HG03442 (cell line): ENCODE data around the gene TMEM163.
A peak's percentile ranks its signal among the peaks of the same experiment; 100 is the strongest.
"Not testable (repeated sequence)": the region's sequence is repeated elsewhere in the genome, so short reads cannot be mapped to it uniquely, and the experiment has no call there.

Experiments
- ATAC-seq: cut with Tn5 transposase; IDR thresholded peaks from one replicate; pipeline ENCODE4 v1.9.1; 2021; ENCODE audit warnings: mild to moderate bottlenecking, moderate library complexity; ENCODE audit not compliant: unreplicated experiment

The TMEM163 gene

DNA sequence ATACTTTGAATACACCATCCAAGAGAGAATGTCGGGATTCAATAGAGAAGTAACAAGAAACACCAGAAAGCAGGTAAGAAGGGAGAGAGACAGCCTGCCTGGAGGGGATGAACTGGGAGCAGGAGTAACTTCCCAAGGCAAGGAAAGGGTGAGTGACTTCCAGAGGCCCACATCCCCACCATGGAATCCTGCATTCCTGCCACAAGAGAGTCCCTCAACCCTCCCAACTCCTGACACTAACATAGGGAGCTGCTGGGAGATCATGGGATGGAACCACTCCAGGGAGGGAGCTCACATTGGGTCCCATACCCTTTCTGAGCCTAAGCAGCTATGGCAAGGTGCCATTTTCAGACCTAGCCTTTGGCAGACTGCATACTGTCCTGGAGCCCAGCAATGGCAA lies 5.5 kb upstream of the TMEM163 start:
- ATAC-seq = no peak

DNA sequence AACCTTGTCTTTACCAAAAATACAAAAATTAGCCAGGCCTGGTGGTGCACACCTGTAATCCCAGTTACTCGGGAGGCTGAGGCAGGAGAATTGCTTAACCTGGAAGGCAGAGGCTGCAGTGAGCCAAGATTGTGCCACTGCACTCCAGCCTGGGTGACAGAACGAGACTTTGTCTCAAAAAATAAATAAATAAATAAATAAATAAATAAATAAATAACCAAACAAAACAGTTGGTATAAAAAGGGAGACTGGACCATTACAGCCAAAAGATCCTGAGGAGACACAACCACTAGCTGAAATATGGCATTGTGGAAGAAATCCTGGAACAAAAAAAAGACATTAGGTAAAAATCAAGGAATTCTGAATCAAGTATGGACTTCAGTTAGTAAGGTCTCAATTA lies 4.9 kb upstream of the TMEM163 start:
- not testable (repeated sequence) for ATAC-seq

DNA sequence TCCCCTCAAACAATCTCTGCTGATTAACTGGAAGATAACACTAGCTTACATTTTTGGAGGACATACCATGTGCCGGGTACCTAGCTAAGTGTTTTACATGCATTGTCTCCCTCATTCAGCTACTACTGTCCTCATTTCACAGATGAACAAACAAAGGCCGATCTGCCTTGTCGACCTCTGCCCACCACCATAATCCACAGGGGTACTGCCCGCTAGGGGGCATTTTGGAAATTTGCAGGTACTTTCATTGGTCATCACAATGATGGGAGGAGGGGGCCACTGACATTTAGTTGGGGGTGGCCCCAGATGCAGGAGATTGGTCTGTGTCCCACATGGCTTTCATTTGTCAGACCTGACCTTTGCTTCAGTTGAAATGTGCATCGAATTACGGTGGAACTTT lies 3.9 kb upstream of the TMEM163 start:
- ATAC-seq = no peak

DNA sequence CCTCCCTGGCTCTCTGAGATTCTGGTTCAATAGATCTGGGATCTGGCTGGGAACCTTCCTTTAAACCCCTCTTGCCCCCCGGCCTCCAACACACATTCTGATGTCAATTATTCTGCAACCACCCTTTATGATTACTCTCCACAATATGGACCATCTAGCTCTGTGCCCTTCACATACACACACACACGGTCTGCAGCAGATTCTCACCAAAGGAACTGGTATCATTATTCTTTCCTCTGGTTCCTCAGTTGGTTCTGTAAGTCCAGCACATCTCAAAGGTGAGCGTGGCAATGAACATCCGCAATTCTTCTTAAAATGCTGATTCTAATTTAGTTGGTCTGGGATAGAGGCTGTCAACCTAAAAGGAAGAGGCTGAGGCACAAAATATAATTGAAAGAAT lies 2.8 kb upstream of the TMEM163 start:
- ATAC-seq = no peak

DNA sequence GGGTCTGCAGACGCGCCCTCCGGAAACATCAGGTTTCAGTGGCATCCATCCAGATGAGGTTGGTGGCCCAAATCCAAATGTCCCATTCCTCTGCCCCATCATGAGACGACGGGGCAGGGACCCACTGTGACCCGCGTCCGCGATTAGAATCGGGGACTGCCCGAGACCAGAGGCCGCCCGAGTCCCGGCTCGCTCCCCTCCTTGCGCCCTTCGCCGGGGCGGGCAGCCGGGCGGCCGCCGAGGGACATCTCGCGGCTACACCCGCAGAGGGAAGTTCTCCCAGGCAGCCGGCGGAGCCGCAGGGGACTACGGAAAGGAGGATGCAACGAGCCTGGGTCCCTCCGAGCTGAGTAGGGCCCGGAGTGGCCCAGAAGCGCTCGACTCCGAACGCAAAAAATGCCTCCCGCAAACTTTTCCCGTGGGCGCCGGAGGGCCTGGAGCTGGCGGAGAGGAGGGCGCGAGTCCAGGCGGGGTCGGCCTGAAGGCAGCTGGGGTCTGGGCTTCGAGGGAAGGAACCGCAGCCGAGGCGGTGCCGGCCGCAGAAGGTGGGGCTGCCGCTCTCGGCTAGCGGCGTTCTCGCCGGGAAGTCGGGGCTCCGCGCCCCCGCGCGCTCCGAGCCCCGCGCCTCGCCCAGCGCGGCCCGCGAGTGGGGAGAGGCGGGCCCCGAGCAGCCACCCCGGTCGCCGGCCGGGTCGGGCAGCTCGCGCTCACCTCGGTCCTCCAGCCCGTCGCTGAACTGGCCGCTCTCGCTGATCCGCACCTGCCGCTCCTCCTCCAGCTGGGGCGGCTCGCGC lies 580 bp downstream of the TMEM163 start:
- peak; percentile 35 for ATAC-seq

DNA sequence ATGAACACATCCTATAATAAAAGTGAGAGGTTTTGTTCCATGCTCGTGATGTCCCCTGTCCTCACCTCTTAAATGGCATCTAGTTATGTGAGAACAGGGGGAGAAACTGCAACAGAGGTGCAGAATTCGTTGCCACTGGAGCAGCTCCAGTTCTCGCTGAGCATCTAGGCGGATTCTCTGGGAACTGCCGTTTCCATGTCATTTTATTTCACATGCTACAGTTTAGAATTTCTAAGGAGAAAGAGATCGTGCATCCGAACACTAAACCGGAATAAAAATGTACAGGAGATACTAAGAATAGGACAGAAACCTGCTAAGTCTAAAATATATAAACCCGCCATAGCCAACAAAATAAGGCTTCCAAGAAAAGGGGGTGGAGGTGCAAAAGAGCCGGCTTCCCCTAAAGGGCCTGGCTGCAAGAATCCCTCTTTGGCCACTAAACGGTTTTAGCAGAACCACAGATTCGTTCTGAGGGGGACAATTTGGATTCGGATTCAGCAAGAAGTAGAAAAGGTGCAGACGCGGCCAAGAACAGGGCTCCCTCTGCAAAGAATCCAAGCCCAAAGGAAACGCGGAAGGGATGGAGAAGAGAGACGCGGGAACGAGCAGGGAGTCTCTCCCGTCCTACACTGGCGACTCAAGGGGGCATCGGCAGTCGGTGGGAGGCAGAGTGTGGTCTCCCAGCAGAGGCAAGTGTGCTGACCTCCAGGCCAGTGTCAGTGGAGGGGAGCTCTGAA lies 1.3 kb downstream of the TMEM163 start:
- ATAC-seq = no peak

DNA sequence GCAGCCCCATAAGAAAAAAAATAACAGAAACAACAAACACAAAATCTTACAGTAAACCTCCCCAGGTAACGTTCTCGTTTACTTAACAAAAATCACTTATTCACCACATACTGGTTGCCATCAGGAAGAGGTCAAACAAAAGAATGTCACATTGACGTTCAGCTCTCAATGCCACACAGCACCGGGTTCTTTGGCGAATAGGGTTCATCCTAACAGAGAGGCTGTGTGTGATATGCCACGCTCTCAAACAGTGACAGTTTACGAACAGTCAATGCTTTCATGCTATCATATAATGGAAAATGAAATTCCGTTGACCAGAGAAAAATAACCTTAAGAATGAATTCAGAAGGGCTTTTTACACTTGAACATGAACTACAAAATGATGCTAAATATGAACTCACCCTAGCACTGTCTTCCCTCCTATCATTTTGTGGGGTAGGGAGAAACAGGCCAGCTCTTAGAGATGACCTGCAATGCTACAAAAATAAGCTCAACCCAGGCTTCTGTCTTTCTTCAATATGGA lies 2.0 kb downstream of the TMEM163 start:
- ATAC-seq = no peak

DNA sequence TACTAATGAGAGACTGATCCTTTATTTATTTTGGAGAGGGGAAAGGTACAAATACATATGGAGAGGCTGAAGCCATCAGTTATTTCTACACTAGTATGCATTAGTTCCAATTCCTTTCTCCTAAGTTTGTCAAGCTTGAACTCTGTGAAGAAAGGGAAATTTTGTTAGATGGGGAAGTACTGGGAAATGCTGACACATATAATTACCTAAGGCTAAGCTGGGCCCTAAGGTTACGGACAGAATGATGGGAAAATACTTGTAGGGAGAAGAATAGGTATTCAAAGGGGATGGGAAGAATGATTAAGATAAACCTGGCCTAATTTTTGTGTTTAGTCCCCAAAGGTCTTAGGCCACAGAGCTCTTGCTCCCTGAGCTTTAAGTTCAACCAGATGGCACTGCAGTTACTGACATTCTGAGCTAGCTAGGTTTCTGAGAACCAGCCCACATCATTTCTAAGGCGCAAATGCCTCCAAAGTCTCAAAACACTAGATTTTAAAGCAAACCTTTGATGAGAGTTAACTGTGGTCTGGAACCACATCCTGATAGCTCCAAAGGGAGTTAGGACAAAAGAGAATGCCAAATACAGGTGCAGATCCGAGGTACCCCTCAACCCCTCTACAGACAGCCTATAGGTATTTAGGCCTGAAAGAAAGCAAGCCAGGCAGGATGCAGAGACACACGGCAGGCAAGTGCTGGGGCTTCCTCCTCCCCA lies 2.7 kb downstream of the TMEM163 start:
- ATAC-seq = no peak

DNA sequence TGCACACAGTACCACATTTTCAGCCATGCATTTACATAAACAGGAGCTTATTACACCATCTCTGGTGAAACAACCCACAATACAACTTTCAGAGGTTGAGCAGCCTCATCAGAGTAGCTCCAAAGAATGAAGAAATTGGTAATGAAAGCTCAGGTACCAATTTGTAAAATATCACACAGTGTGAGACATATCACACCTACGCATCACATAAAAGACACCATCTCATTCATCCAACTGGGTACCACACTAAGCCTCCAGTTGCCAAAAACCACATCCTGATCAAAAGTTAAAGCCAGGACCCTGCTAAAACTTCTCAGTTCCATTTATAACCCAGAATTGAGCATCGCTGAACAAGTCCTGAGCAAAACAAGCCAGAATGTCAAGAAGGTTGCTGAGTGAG lies 4.6 kb downstream of the TMEM163 start:
- no peak for ATAC-seq

DNA sequence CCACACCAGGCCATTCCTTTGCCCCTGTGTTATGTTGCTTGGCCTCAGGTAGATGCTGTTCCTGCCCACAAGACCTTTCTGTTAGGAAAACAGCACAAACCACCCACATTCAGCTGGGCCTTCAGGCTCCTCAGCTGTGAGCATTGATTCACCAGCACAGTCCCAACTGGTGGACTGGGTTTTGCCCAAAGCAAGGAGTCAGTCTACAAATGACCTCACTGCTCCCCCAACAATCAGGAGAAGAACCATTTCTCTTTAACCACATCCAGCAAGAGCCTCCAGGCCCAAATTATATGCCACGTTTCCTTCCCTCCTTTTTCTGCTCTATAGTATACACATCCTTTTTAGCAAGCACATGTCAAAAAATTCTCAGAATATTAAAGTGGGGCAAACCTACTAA lies 5.2 kb downstream of the TMEM163 start:
- ATAC-seq = no peak

DNA sequence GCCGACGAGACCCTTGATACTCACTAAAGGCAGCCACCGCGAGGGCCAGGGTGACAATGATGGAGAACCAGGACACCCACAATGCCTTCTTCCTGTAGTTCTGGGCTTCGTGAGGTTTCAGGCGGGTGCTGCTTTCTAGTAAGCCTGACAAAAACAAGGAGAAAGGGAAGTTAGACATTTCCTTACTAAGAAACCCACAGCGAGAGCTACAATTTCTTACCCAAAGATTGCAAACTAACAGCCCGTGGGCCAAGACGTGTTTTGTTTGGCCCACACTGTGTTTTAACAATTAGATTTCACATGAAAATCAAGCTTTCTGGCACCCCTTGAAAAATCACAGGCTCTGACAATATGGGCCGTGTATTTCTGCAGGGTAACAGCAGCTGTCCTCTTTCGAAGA lies 5.6 kb downstream of the TMEM163 start:
- ATAC-seq = no peak

DNA sequence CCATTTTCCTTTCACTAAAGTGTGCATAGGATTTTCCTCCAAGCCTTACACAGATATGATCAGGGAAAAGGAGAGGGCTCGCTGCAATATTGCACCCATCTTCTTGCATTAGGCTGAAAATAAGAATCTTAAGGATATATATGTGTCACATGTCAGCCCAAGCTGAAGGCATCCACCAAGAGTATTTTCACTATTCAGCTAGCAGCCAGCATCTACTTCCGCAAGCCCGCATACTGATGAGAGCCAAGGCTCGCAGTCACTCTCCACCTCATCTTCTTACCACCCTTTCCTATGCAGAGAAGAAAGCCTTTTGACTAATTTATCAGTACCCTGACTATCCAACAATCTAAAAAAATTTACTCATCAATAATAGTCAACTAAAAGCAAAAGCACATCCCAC lies 6.1 kb downstream of the TMEM163 start:
- ATAC-seq = no peak

DNA sequence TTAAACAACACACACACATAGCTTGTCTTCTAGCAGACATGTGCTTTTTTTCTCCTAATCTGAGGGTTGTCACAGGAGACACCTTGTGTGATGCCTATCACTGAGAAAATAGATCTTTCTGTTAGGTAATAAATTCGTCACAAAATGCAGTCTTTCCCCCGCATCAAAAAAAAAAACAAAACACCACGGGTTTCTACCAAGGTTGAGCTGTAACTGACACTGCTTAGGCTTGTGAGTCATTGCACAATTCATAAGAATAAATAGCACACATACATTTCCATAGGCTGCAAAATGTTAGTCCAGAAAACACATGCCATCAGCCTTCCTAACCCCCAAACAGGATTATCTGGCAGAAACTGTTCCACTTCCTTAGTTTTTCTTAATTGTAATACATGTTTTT lies 6.5 kb downstream of the TMEM163 start:
- ATAC-seq = no peak

DNA sequence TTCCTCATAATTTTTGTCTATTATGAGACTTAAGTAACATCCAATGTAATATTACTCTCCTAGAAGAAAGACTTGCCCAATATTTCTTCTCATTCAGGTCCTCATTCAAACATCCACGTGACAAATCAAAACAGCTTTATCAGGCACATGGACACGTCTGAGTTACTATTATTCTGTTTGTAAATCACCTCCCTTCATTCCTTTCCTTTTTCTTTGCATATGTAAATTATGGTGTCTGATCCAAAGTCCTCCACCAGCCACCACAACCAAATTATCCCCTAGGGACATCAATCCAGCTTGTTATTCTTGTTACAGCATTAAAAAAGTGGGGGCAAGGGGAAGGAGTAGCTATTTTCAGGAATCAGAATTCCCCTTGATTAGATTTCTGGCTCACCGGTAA lies 7.1 kb downstream of the TMEM163 start:
- ATAC-seq = no peak

DNA sequence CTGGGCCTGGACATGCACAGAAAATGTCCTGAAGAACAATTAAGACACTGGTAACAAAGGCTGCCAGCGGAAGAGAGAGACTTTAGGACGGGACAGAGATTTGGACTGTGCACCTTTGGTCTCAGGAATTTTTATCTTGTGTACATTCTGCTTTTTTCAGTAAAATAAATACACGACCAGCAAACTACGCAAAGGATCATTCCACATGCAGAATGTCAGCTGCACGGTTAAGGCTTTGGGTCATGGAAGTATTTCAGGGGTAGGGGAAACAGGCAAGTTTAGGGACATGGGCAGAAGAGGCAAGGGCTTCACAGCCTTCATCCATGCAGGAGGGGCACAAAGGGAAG lies 11.5 kb downstream of the TMEM163 start:
- ATAC-seq = no peak

DNA sequence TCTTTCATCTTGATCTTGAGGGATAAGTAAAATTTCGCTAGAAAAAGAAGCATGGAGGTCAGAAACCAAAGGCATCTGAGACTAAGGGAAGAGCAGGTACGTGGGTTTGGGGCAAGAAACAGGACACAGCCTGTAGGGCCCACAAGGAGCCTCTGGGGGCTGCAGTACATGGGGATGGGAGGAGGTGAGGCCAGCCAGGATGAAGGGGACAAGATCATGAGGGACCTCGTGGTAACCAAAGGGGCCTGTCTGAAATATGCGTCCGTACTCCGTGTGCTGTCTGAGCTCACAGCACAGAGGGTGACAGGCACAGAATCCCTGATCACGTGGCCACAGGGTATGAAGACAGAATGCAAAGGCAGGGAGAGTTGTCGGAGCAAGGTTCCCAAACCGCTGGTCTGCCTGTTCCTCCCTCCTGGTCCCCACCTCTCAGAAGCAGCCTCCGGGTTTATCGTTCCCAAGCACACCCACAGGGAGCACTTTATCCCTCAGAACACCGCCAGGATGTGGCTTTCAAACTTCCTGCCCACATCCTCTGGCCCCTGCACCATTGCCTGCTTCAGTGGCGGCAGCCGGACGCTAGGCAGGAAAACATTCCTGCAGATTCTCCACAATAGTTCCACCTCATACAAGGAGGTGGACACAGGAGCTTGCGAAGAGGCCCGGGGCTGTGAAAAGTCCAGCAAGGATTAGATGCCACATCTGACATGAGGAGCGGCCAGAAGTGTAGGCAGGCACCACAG lies 12.0 kb downstream of the TMEM163 start:
- ATAC-seq = no peak

DNA sequence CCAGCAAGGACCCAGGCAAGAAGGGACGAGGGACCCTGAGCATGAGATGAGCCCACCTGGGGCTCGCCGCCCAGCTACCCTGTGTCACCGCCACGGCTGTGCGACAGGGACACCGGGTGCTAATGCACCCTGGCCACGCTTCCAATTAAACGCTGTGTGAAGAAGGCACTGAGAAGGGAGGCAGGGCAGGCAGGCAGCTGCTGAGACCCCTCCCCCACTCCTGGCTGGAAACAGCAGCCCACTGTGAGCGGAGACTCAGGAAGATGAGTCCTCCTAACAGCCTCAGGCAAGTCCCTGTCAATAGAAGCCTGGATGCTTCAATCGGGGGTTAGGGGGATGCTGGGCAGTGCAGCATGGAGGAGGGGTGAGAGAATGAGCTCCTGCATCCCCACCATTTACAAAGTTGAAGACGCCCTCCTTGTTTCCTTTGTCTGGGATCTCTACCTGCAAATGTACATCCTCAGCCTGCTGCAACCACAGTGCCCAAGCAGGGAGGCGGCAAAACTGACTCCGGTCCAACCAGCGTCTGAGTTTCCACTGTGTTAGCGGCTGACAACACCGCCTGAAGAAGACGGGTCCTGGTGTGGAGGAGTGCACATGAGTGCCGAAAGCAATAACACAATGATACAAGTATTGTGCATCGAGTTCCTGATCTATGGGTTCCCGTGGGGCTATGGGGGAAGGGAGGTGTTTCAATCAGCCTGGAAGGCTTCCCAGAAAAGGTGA lies 12.8 kb downstream of the TMEM163 start:
- no peak for ATAC-seq

DNA sequence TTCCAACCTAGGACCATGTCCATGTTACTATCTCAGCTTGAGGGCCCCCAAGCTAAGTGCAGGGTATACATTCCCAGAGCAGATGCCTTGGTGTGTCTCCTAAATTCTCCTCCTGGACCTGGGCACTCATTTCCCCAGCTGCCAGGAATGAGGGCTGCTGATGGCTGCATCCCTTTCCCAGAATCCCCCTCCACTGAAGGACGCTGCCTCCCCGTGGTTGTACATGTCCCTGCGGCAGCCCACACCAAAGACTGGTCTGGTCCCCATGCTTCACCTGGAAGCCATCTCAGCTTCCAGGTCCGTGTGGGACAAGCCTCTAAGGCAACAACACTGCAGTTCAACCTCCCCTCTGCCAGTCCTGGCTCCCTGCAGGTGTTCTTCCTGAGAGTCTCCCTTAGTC lies 14.6 kb downstream of the TMEM163 start:
- no peak for ATAC-seq

DNA sequence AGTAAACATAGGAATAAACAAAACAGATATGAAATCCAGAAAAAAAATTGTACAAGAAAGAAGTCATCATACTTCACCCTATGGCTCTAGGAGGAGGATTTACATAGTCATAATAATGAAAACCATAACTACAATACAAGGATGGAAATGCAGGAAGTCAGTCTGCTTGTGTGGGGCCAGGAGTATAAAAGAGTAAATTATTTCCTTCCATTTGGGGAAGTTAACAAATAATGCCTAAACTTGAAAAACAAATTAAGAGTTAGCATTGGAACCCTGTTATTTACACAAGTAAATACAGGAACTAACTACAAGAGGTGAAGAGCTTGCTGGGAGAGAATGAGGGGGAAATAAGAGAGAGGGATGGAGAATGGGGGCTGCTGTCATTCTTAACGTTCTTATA lies 15.4 kb downstream of the TMEM163 start:
- no peak for ATAC-seq

DNA sequence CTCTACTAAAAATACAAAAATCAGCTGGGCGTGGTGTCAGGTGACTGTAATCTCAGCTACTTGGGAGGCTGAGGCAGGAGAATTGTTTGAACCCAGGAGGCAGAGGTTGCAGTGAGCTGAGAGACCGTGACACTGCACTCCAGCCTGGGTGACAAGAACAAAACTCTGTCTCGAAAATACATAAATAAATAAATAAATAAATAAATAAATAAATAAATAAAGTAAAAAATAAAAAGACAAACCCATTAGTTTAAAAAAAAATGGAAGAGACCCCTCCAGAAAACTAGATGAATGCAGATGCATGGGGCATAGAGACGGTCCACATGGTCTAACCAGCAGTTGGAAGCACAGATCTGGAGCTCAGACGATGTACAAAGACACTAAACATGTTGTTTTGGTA lies 18.1 kb downstream of the TMEM163 start:
- ATAC-seq = no peak
